ENCODE results near the gene DNAH14.
A peak's percentile ranks its signal among the peaks of the same experiment; 100 is the strongest.

DNAH14 gene

GRCh38 chr1:225409051-225409450 lies 479.6 kb downstream of the DNAH14 start:
- Histone ChIP-seq H3K4me1 (ENCODE audit: control insufficient read depth in 1 of 2, insufficient read depth in 2 of 2, low read length in 2 of 2) (peaks cover 0 to 10% of the 10 kb centered on the region in 2 donors), H3K27ac (ENCODE audit: low read length) (no peak overlapping the region), H3K4me3 (ENCODE audit: low read depth in 1 of 2, low read length in 2 of 2) (no peak overlapping the region), H3K27me3 (ENCODE audit: low read depth, low read length) (no peaks in the 10 kb centered on the region), H3K36me3 (ENCODE audit: control insufficient read depth in 1 of 2, insufficient read depth in 2 of 2, low read length in 2 of 2) (peaks cover 49 to 59% of the 10 kb centered on the region in 2 donors), H3K9me3 (ENCODE audit: control insufficient read depth in 1 of 2, low read length in 2 of 2) (no peaks in the 10 kb centered on the region)

- Histone ChIP-seq H3K27me3 (ENCODE audit: low read depth, low read length) (no peaks in the 10 kb centered on the region), H3K27ac (ENCODE audit: low read length) (no peak overlapping the region), H3K9me3 (ENCODE audit: control insufficient read depth in 1 of 2, low read length in 2 of 2) (no peaks in the 10 kb centered on the region), H3K4me1 (ENCODE audit: control insufficient read depth in 1 of 2, insufficient read depth in 2 of 2, low read length in 2 of 2) (peaks cover 0 to 17% of the 10 kb centered on the region in 2 donors), H3K4me3 (ENCODE audit: low read depth in 1 of 2, low read length in 2 of 2) (no peak overlapping the region), H3K36me3 (ENCODE audit: control insufficient read depth in 1 of 2, insufficient read depth in 2 of 2, low read length in 2 of 2) (peaks cover 54 to 66% of the 10 kb centered on the region in 2 donors)
These were observed 480.6 kb downstream of the DNAH14 start for GRCh38 chr1:225410036-225410435.

GRCh38 chr1:225412321-225412720 lies 482.8 kb downstream of the DNAH14 start:
- H3K27me3 ChIP-seq (ENCODE audit: low read depth, low read length), result no peaks in the 10 kb centered on the region
- H3K4me1 ChIP-seq (ENCODE audit: control insufficient read depth in 1 of 2, insufficient read depth in 2 of 2, low read length in 2 of 2), result peaks cover 0 to 17% of the 10 kb centered on the region in 2 donors
- peaks cover 51 to 56% of the 10 kb centered on the region in 2 donors for H3K36me3 ChIP-seq (ENCODE audit: control insufficient read depth in 1 of 2, insufficient read depth in 2 of 2, low read length in 2 of 2)
- no peak overlapping the region for H3K27ac ChIP-seq (ENCODE audit: low read length)
- H3K4me3 ChIP-seq (ENCODE audit: low read depth in 1 of 2, low read length in 2 of 2), result no peak overlapping the region
- H3K9me3 ChIP-seq (ENCODE audit: control insufficient read depth in 1 of 2, low read length in 2 of 2), result no peaks in the 10 kb centered on the region

- Histone ChIP-seq H3K4me3 (ENCODE audit: low read depth in 1 of 2, low read length in 2 of 2) (no peak overlapping the region), H3K36me3 (ENCODE audit: control insufficient read depth in 1 of 2, insufficient read depth in 2 of 2, low read length in 2 of 2) (peaks cover 53 to 59% of the 10 kb centered on the region in 2 donors), H3K27ac (ENCODE audit: low read length) (no peak overlapping the region), H3K9me3 (ENCODE audit: control insufficient read depth in 1 of 2, low read length in 2 of 2) (no peaks in the 10 kb centered on the region), H3K4me1 (ENCODE audit: control insufficient read depth in 1 of 2, insufficient read depth in 2 of 2, low read length in 2 of 2) (peaks cover 0 to 17% of the 10 kb centered on the region in 2 donors), H3K27me3 (ENCODE audit: low read depth, low read length) (no peaks in the 10 kb centered on the region)
These were observed 483.4 kb downstream of the DNAH14 start for GRCh38 chr1:225412803-225413351.

- no peak overlapping the region for H3K27ac ChIP-seq (ENCODE audit: low read length)
- H3K4me1 ChIP-seq (ENCODE audit: control insufficient read depth in 1 of 2, insufficient read depth in 2 of 2, low read length in 2 of 2), result peaks cover 0 to 17% of the 10 kb centered on the region in 2 donors
These were observed 484.4 kb downstream of the DNAH14 start for GRCh38 chr1:225413708-225414375.

GRCh38 chr1:225415307-225415706 lies 485.8 kb downstream of the DNAH14 start:
- H3K36me3 ChIP-seq (ENCODE audit: control insufficient read depth in 1 of 2, insufficient read depth in 2 of 2, low read length in 2 of 2), result peaks cover 58 to 68% of the 10 kb centered on the region in 2 donors
- H3K9me3 ChIP-seq (ENCODE audit: control insufficient read depth in 1 of 2, low read length in 2 of 2), result no peaks in the 10 kb centered on the region
- no peaks in the 10 kb centered on the region for H3K27me3 ChIP-seq (ENCODE audit: low read depth, low read length)
- H3K4me1 ChIP-seq (ENCODE audit: control insufficient read depth in 1 of 2, insufficient read depth in 2 of 2, low read length in 2 of 2), result peaks cover 0 to 13% of the 10 kb centered on the region in 2 donors
- H3K27ac ChIP-seq (ENCODE audit: low read length), result no peak overlapping the region
- H3K4me3 ChIP-seq (ENCODE audit: low read depth in 1 of 2, low read length in 2 of 2), result no peak overlapping the region

More at GRCh38 chr1:225413708-225414375, 484.4 kb downstream of the DNAH14 start:
- H3K4me3 ChIP-seq (ENCODE audit: low read depth in 1 of 2, low read length in 2 of 2), result no peak overlapping the region
- H3K9me3 ChIP-seq (ENCODE audit: control insufficient read depth in 1 of 2, low read length in 2 of 2), result no peaks in the 10 kb centered on the region
- H3K36me3 ChIP-seq (ENCODE audit: control insufficient read depth in 1 of 2, insufficient read depth in 2 of 2, low read length in 2 of 2), result peaks cover 57 to 61% of the 10 kb centered on the region in 2 donors
- no peaks in the 10 kb centered on the region for H3K27me3 ChIP-seq (ENCODE audit: low read depth, low read length)

- Histone ChIP-seq H3K27me3 (ENCODE audit: low read depth, low read length) (no peaks in the 10 kb centered on the region), H3K4me1 (ENCODE audit: control insufficient read depth in 1 of 2, insufficient read depth in 2 of 2, low read length in 2 of 2) (peaks cover 0 to 11% of the 10 kb centered on the region in 2 donors), H3K36me3 (ENCODE audit: control insufficient read depth in 1 of 2, insufficient read depth in 2 of 2, low read length in 2 of 2) (peaks cover 54 to 62% of the 10 kb centered on the region in 2 donors), H3K9me3 (ENCODE audit: control insufficient read depth in 1 of 2, low read length in 2 of 2) (no peaks in the 10 kb centered on the region), H3K27ac (ENCODE audit: low read length) (no peak overlapping the region), H3K4me3 (ENCODE audit: low read depth in 1 of 2, low read length in 2 of 2) (no peak overlapping the region)
These were observed 486.7 kb downstream of the DNAH14 start for GRCh38 chr1:225415967-225416745.

GRCh38 chr1:225418059-225418458 lies 488.6 kb downstream of the DNAH14 start:
- Histone ChIP-seq H3K9me3 (ENCODE audit: control insufficient read depth in 1 of 2, low read length in 2 of 2) (no peaks in the 10 kb centered on the region), H3K4me3 (ENCODE audit: low read depth in 1 of 2, low read length in 2 of 2) (no peak overlapping the region), H3K27me3 (ENCODE audit: low read depth, low read length) (no peaks in the 10 kb centered on the region), H3K4me1 (ENCODE audit: control insufficient read depth in 1 of 2, insufficient read depth in 2 of 2, low read length in 2 of 2) (peaks cover 0 to 19% of the 10 kb centered on the region in 2 donors), H3K27ac (ENCODE audit: low read length) (no peak overlapping the region), H3K36me3 (ENCODE audit: control insufficient read depth in 1 of 2, insufficient read depth in 2 of 2, low read length in 2 of 2) (peaks cover 41 to 53% of the 10 kb centered on the region in 2 donors)

GRCh38 chr1:225418598-225418997 lies 489.1 kb downstream of the DNAH14 start:
- Histone ChIP-seq H3K27me3 (ENCODE audit: low read depth, low read length) (no peaks in the 10 kb centered on the region), H3K4me1 (ENCODE audit: control insufficient read depth in 1 of 2, insufficient read depth in 2 of 2, low read length in 2 of 2) (peaks cover 0 to 25% of the 10 kb centered on the region in 2 donors), H3K36me3 (ENCODE audit: control insufficient read depth in 1 of 2, insufficient read depth in 2 of 2, low read length in 2 of 2) (peaks cover 41 to 52% of the 10 kb centered on the region in 2 donors), H3K27ac (ENCODE audit: low read length) (no peak overlapping the region), H3K4me3 (ENCODE audit: low read depth in 1 of 2, low read length in 2 of 2) (no peak overlapping the region), H3K9me3 (ENCODE audit: control insufficient read depth in 1 of 2, low read length in 2 of 2) (no peaks in the 10 kb centered on the region)

GRCh38 chr1:225422031-225422605 lies 492.6 kb downstream of the DNAH14 start:
- H3K27me3 ChIP-seq (ENCODE audit: low read depth, low read length), result no peaks in the 10 kb centered on the region
- H3K4me3 ChIP-seq (ENCODE audit: low read depth in 1 of 2, low read length in 2 of 2), result no peak overlapping the region
- no peaks in the 10 kb centered on the region for H3K9me3 ChIP-seq (ENCODE audit: control insufficient read depth in 1 of 2, low read length in 2 of 2)
- peak overlapping the region; percentile 46 for H3K27ac ChIP-seq (ENCODE audit: low read length)
- peaks cover 24 to 28% of the 10 kb centered on the region in 2 donors for H3K36me3 ChIP-seq (ENCODE audit: control insufficient read depth in 1 of 2, insufficient read depth in 2 of 2, low read length in 2 of 2)
- peaks cover 6 to 38% of the 10 kb centered on the region in 2 donors for H3K4me1 ChIP-seq (ENCODE audit: control insufficient read depth in 1 of 2, insufficient read depth in 2 of 2, low read length in 2 of 2)

All from muscle layer of duodenum (tissue), 2 donors.